B cell (primary cell): ENCODE measurements around the gene ADRA1B. TPM values are rescaled to one million over a fixed set of nuclear protein-coding genes. Genes with fewer than 3 reads are reported as not detected.

Experiments
- ATAC-seq: fragments of 200-7000 bp; cut with Tn5 transposase; one replicate; pipeline ENCODE4 v1.10.0; 2021; ENCODE audit warnings: low read depth, mild to moderate bottlenecking, moderate number of reproducible peaks, moderate library complexity
- CTCF ChIA-PET: fragments of 350-600 bp; sonication (Branson Sonifier 250); formaldehyde crosslinking; loops from one replicate; lab custom pipeline; 2021; ENCODE audit warnings: antibody characterized with exemption, inconsistent platforms; lab: Charles Lee
- POLR2A ChIA-PET: fragments of 350-600 bp; sonication (Branson Sonifier 250); formaldehyde crosslinking; loops from one replicate; lab custom pipeline; 2021; ENCODE audit warnings: antibody characterized with exemption; lab: Charles Lee
- DNase-seq: peaks from one replicate; pipeline ENCODE4 v3.0.0; 2013
- H2AFZ ChIP-seq: 2 replicates; pipeline ENCODE4 v1.6.1; 2012; ENCODE audit warnings: mild to moderate bottlenecking, low read depth, low read length; ENCODE audit not compliant: insufficient read depth, poor library complexity, severe bottlenecking
- H3K27ac ChIP-seq, 2 donors: 1 replicate in 1 of 2; 2 replicates in 1 of 2; pipeline ENCODE4 v1.5.1; 2012 to 2013; ENCODE audit warnings: low read length in 2 of 2, mild to moderate bottlenecking in 2 of 2, moderate library complexity in 1 of 2
- H3K27me3 ChIP-seq, 4 experiments: fragments of 200-600 bp in 1 of 4; sonication (generic) in 1 of 4; replicated peaks in 1 of 4; 1 replicate in 2 of 4; 2 replicates in 2 of 4; pipeline versions ENCODE4 v1.6.1 to v1.7.0; 2013 to 2016; ENCODE audit warnings: low read length in 3 of 4, mild to moderate bottlenecking in 2 of 4, mixed read lengths in 1 of 4, moderate library complexity in 1 of 4; ENCODE audit not compliant: insufficient read depth in 4 of 4, control insufficient read depth in 3 of 4; ENCODE audit errors: control extremely low read depth in 1 of 4
- H3K36me3 ChIP-seq, 2 experiments: replicated peaks in 1 of 2; 1 replicate in 1 of 2; 2 replicates in 1 of 2; pipeline versions ENCODE4 v1.6.1 to v1.7.1; 2013; ENCODE audit warnings: low read length in 1 of 2; ENCODE audit not compliant: insufficient read depth in 2 of 2, control insufficient read depth in 1 of 2; ENCODE audit errors: control extremely low read depth in 1 of 2, extremely low read depth in 1 of 2
- H3K4me1 ChIP-seq, 2 donors: fragments of 200-600 bp in 1 of 2; sonication (generic) in 1 of 2; 1 replicate in 1 of 2; 2 replicates in 1 of 2; pipeline versions ENCODE4 v1.5.1 to v1.6.1; 2013 to 2017; ENCODE audit warnings: low read length in 2 of 2; ENCODE audit not compliant: control insufficient read depth in 2 of 2, insufficient read depth in 2 of 2
- H3K4me2 ChIP-seq: replicated peaks from 2 replicates; pipeline ENCODE3; 2012; ENCODE audit warnings: mild to moderate bottlenecking, low read depth, low read length; ENCODE audit not compliant: poor library complexity, severe bottlenecking
- H3K4me3 ChIP-seq, 5 experiments: fragments of 200-600 bp in 1 of 5; sonication (generic) in 1 of 5; 1 replicate in 3 of 5; 2 replicates in 2 of 5; pipeline versions ENCODE4 v1.5.1 to v1.7.0; 2011 to 2016; ENCODE audit warnings: low read length in 4 of 5, mild to moderate bottlenecking in 4 of 5, low read depth in 2 of 5, control low read depth in 1 of 5, moderate library complexity in 1 of 5; ENCODE audit not compliant: insufficient read depth in 1 of 5; ENCODE audit errors: control extremely low read depth in 1 of 5, extremely low read depth in 1 of 5
- H3K79me2 ChIP-seq: fragments of 200-600 bp; sonication (generic); one replicate; pipeline ENCODE4 v1.6.0; 2016; ENCODE audit warnings: low read length; ENCODE audit not compliant: control insufficient read depth, insufficient read depth
- H3K9ac ChIP-seq: fragments of 200-600 bp; sonication (generic); 2 replicates; pipeline ENCODE4 v1.6.1; 2017; ENCODE audit warnings: mild to moderate bottlenecking, low read length, moderate library complexity
- H3K9me3 ChIP-seq, 3 donors: one replicate each; pipeline versions ENCODE4 v1.6.1 to v1.7.1; 2013; ENCODE audit warnings: low read length in 2 of 3; ENCODE audit not compliant: control insufficient read depth in 2 of 3, insufficient read depth in 1 of 3; ENCODE audit errors: control extremely low read depth in 1 of 3
- H4K20me1 ChIP-seq: 2 replicates; pipeline ENCODE4 v1.6.0; 2012; ENCODE audit warnings: mild to moderate bottlenecking, low read length; ENCODE audit not compliant: insufficient read depth, control insufficient read depth, poor library complexity, severe bottlenecking
- H3K27ac Mint-ChIP-seq: one replicate; pipeline ENCODE4 v1.8.0; 2021; ENCODE audit warnings: mixed read lengths
- H3K27me3 Mint-ChIP-seq: one replicate; pipeline ENCODE4 v1.8.0; 2021; ENCODE audit warnings: mixed read lengths
- H3K4me1 Mint-ChIP-seq: one replicate; pipeline ENCODE4 v1.8.0; 2021; ENCODE audit warnings: mixed read lengths
- H3K4me3 Mint-ChIP-seq: one replicate; pipeline ENCODE4 v1.8.0; 2021; ENCODE audit warnings: mixed read lengths
- H3K9me3 Mint-ChIP-seq: one replicate; pipeline ENCODE4 v1.8.0; 2022; ENCODE audit warnings: mixed read lengths; ENCODE audit not compliant: insufficient read depth
- CTCF ChIP-seq: fragments of 200-600 bp; IDR thresholded peaks from one replicate; pipeline ENCODE4 v1.8.0; 2022; ENCODE audit warnings: antibody characterized with exemption, mild to moderate bottlenecking
- EZH2 ChIP-seq: IDR thresholded peaks from 2 replicates; pipeline ENCODE4 v1.6.1; 2012; ENCODE audit warnings: borderline replicate concordance, low read depth, mild to moderate bottlenecking, moderate library complexity, low read length; ENCODE audit not compliant: insufficient read depth, poor library complexity, severe bottlenecking
- WGBS: methylation state at CpG from one replicate; pipeline ENCODE4 v1.1.5; 2013; ENCODE audit warnings: missing lambda C conversion rate; ENCODE audit not compliant: insufficient coverage; 5-methylcytosine and 5-hydroxymethylcytosine counted together
- intact Hi-C: fragments of 100-400 bp; cut with micrococcal nuclease; formaldehyde crosslinking; loops from one replicate; pipeline ENCODE4 v1.10.0; 2022
- polyA plus RNA-seq: library from polyadenylated mRNA; depleted of rRNA; stranded (reverse); fragments of >200 nt; gene quantifications from 2 replicates; pipeline ENCODE4 v1.2.3, GENCODE V29; 2012
- total RNA-seq, 2 donors: library from RNA; stranded (reverse); fragments of 120-200 nt in 1 of 2; gene quantifications; 1 replicate in 1 of 2; 2 replicates in 1 of 2; pipeline versions ENCODE4 v1.2.3 to v1.2.4, GENCODE V29; 2013 to 2022

Gene ADRA1B
- total and polyA plus RNA-seq, 2 donors (not counting 1 experiment from before 2014, with no cell fraction given) = 0.04 TPM; not detected in 1

- no peak for DNase-seq
- Mint-ChIP-seq H3K4me1 (peaks cover under 1% of the 10 kb centered on the region), H3K9me3 (peaks cover 3% of the 10 kb centered on the region), H3K27ac (no peak overlapping the region), H3K4me3 (no peak overlapping the region), H3K27me3 (peaks cover 37% of the 10 kb centered on the region)
- WGBS = no CpG with 5 or more reads among the region's 1 CpG
- Histone ChIP-seq H3K4me2 (no peak overlapping the region), H3K4me1 (peaks cover 1 to 4% of the 10 kb centered on the region in 2 donors), H3K36me3 (no peaks in the 10 kb centered on the region), H3K9me3 (peaks cover 3 to 15% (median 12%) of the 10 kb centered on the region in 3 donors), H3K79me2 (no peaks in the 10 kb centered on the region), H3K27me3 (peaks cover 0 to 22% (median 8%) of the 10 kb centered on the region in 4 experiments), H3K27ac (no peak overlapping the region), H2AFZ (no peak overlapping the region), H3K9ac (no peak overlapping the region), H3K4me3 (no peak overlapping the region), H4K20me1 (no peaks in the 10 kb centered on the region)
- intact Hi-C loops = no loop called here
- no peak for ATAC-seq
- CTCF ChIA-PET = interaction anchor here (1.2 to 1.3 kb wide), 2 partner anchors 8 to 706 kb away, joined by 3 read pairs; no protein-coding TSS in a partner anchor
- POLR2A ChIA-PET = no interaction called here
- TF ChIP-seq EZH2 = no peak
- no peak for TF ChIP-seq CTCF
Measured at GRCh38 chr5:159992566-159992965, 76.3 kb downstream of the ADRA1B start.

GRCh38 chr5:159993194-159993593 lies 76.9 kb downstream of the ADRA1B start:
- TF ChIP-seq CTCF (no peak), EZH2 (no peak)
- Histone ChIP-seq H3K79me2 (no peaks in the 10 kb centered on the region), H2AFZ (no peak overlapping the region), H3K4me3 (no peak overlapping the region), H3K27me3 (peaks cover 0 to 22% (median 8%) of the 10 kb centered on the region in 4 experiments), H3K27ac (no peak overlapping the region), H3K9me3 (peaks cover 3 to 15% (median 12%) of the 10 kb centered on the region in 3 donors), H3K4me2 (no peak overlapping the region), H3K9ac (no peak overlapping the region), H3K36me3 (no peaks in the 10 kb centered on the region), H3K4me1 (no peaks in the 10 kb centered on the region), H4K20me1 (no peaks in the 10 kb centered on the region)
- Mint-ChIP-seq H3K9me3 (peaks cover 3% of the 10 kb centered on the region), H3K27ac (no peak overlapping the region), H3K4me1 (no peaks in the 10 kb centered on the region), H3K27me3 (peaks cover 33% of the 10 kb centered on the region), H3K4me3 (no peak overlapping the region)
- DNase-seq = no peak
- WGBS = 100% methylated on average over 1 of the region's 2 CpGs
- intact Hi-C loops = no loop called here
- POLR2A ChIA-PET = no interaction called here
- CTCF ChIA-PET = interaction anchor here (1.2 kb wide), 1 partner anchor 707 kb away, joined by 3 read pairs; no protein-coding TSS in a partner anchor
- ATAC-seq = no peak
